ENCODE data around the gene ZNF587B.
A peak's percentile ranks its signal among the peaks of the same experiment; 100 is the strongest.
"Not testable (repeated sequence)": the region's sequence is repeated elsewhere in the genome, so short reads cannot be mapped to it uniquely, and the experiment has no call there.

Gene ZNF587B

GRCh38 chr19:57818378-57818777 is 11.7 kb upstream of the ZNF587B start:
- DNase-seq = no peak

DNA sequence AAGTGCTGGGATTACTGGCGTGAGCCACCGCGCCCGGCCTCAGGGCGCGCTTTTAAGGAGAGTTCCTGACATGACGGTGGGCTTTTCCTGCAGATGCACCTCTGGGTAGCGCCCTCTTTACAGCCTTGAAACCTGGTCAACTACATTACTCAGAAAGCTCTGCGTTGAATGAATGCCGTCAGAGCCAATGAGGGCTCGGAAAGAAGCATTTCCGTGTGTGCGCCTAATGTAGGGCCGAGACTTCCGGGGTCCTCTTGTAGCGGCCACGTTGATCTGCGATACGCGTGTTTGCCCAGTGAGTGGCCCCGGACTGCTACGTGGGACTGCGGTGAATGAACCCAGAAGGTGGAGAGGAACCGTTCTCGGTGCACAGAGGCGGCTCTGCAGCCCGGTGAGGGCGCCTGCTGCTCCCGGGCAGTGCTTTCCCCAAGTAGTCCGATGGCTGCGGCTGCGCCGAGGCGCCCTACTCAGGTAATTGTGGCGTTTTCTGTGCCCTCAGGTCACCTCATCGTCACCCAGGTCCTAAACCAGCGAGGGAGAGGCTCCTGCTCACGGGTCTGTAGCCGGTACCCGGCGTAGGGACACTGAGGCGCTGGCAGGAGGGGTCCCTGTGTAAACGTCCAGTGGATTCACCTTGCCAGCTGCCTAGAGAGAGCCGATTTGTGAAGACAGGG is 10.5 kb upstream of the ZNF587B start:
- DNase-seq = peak; percentile 9 to 93 (median 72)

DNA sequence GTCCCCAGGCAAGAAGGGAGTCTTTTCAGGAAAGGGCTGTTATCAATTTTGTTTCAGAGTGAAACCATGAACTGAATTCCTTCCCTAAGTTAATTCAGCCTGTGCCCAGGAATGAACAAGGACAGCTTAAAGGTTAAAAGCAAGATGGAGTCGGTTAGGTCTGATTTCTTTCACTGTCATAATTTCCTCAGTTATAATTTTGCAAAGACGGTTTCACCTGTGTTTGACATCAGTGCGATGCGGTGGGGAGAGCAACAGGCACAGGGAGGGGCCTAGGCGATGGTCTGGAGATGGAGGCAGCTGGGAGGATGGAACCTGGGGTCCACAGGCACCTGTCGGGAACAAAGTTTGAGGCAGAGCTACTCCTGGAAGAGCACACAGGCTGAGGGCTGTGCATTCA is 9.5 kb upstream of the ZNF587B start:
- no peak for DNase-seq

GRCh38 chr19:57821095-57821494 is 9.0 kb upstream of the ZNF587B start:
- DNase-seq = not testable (repeated sequence)

DNA sequence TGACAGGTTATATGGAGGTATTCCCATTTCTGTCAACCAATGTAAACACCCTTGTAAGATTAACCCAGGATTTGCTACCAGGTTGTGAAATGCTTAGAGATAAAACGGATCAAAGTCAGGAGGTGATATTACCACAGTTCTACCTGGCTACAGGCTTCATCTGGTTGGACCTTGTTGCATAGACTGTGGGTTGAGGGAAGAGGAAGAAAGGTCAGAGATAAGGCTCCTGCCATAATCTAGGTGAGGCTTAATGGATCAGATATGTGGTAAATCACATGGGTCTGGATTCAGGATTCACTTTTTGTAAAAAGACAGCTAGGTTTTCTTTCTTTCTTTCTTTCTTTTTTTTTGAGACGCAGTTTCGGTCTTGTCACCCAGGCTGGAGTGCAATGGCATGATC is 8.6 kb upstream of the ZNF587B start:
- DNase-seq = not testable (repeated sequence)

GRCh38 chr19:57823155-57823554 is 6.9 kb upstream of the ZNF587B start:
- not testable (repeated sequence) for DNase-seq

DNA sequence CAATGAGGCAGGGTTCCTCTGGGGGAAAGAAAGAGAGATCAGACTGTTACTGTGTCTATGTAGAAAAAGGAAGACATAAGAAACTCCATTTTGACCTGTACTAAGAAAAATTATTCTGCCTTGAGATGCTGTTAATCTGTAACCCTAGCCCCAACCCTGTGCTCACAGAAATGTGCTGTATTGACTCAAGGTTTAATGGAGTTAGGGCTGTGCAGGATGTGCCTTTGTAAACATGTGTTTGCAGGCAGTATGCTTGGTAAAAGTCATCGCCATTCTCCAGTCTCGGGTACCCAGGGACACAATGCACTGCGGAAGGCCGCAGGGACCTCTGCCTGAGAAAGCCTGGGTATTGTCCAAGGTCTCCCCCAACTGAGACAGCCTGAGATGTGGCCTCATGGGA is 6.5 kb upstream of the ZNF587B start:
- not testable (repeated sequence) for DNase-seq

- DNase-seq = no peak
Observed at GRCh38 chr19:57825511-57825910, 4.6 kb upstream of the ZNF587B start.

GRCh38 chr19:57829316-57829715 is 783 bp upstream of the ZNF587B start:
- no peak for DNase-seq

- not testable (repeated sequence) for DNase-seq
Observed at GRCh38 chr19:57836991-57837390, 6.9 kb downstream of the ZNF587B start.

DNA sequence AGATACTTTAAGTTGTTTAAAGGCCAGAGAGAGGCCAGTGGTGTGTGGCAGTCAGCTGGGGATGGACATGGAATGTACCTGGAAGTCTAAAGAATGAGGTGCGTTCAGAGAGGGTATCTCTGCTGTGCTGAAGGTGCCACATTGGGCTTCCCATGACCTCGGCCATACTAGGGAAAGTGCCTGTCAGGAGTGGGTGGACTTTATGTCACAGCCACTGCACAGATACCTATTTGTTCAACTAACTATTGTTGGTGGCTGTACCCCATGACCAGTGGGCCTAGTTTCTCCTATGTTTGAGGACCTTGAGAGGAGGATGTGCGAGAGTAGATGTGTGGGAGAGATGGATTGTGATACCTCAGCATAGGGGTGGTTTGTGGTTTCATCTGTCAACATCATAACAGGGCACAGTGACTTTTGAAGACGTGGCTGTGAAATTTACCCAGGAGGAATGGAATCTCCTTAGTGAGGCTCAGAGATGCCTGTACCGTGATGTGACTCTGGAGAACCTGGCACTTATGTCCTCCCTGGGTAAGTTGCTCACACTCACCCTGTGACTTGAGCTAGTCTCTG is 8.6 kb downstream of the ZNF587B start:
- not testable (repeated sequence) for DNase-seq

DNA sequence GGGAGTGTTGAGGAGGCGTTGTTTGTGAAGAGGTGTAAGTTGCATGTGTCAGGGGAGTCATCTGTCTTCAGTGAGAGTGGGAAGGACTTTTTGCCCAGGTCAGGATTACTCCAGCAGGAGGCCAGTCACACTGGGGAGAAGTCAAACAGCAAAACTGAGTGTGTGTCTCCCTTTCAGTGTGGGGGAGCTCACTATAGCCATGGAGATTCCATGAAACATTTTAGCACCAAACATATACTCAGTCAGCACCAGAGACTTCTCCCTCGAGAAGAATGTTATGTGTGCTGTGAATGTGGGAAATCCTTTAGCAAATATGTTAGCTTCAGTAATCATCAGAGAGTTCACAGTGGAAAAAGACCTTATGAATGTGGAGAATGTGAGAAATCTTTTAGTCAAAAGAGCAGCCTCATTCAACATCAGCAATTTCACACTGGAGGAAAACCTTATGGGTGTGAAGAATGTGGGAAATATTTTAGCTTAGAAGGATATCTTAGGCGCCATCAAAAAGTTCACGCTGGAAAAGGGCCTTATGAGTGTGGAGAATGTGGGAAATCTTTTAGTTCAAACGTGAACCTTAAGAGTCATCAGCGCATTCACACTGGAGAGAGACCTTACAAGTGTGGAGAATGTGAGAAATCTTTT is 11.1 kb downstream of the ZNF587B start:
- DNase-seq = no peak

DNA sequence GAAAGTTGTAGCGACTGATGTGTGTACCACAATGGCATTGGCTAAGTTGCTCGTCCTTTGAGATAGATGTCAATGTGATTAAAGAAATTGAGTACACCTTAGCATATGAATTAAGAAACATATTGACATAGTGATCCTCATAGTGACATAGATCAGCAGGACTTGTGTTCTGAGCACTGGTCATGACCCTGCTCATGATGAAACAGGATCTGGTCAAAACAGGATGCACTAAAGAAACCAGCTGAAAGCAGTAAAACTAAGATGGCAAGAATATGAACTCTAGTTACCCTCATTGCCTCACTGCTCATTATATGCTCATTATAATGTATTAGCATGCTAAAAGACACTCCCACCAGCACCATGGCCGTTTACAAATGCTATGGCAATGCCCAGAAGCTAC is 17.1 kb downstream of the ZNF587B start:
- not testable (repeated sequence) for DNase-seq

DNA sequence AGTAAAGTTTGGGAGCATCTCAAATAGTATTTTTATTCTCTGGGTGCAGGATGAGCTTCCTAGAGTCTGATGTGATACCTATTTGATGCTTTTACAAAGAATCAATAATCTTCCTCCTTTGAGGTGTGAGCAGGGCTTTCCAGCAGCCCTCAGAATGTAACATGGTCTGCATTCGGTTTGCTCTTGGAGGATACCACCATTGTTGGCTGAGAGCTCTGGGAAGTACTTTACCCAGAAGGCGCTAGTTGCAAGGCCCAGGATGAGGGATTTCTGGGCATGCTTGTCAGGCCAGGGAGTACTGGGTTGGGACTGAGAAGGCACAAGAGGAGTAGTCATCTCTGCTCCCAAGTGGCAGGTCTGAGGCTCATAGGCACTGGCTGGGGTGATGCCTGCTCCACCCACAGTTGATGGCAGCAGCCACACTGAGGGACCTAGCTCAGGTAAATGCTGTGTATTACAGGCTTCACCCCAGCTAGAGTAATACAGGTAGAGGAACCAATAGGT is 19.1 kb downstream of the ZNF587B start:
- DNase-seq = peak in 1 of 56 donors; percentile 32

GRCh38 chr19:57849666-57850473 is 19.8 kb downstream of the ZNF587B start, which contains the start of gene ZNF587:
Gene ZNF587, plus strand, starts transcription at chr19:57849859. Its CDS starts 180 bp downstream, at chr19:57850039.
- DNase-seq = peak; percentile 5 to 85 (median 57)

- DNase-seq = peak in 2 of 56 donors; percentile 6 to 20
Observed at GRCh38 chr19:57850553-57851017, 20.5 kb downstream of the ZNF587B start.

GRCh38 chr19:57851812-57852603 is 21.9 kb downstream of the ZNF587B start:
- not testable (repeated sequence) for DNase-seq

DNA sequence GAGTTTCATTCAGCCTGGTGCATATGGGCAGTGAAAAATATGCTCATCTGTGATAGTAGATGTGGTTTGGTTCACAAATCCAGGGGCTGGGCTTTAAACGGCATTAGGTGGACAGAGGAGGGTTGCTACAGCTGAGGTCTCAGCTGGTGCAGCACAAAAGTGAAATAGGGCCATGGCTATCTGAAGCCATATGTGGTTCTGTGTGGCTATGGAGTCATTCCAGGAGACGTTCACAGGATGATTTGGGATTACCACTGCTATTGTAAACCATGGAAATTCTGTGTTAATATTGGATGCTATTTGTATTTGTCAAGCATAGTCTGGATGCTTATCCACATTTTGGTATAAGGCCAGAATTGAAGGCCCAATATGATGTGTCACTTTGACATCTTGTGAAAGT is 24.0 kb downstream of the ZNF587B start:
- not testable (repeated sequence) for DNase-seq

- not testable (repeated sequence) for DNase-seq
Observed at GRCh38 chr19:57862351-57862750, 32.3 kb downstream of the ZNF587B start.

- no peak for DNase-seq
Observed at GRCh38 chr19:57867868-57868492, 37.9 kb downstream of the ZNF587B start.
